Nephron (organoid): Measurements from ENCODE around the gene ARID1A.
A peak's percentile ranks its signal among the peaks of the same experiment; 100 is the strongest.

Experiments
- H3K27ac Mint-ChIP-seq, 3 experiments: 2 replicates each; pipeline ENCODE4 v1.8.0; 2020; ENCODE audit warnings: mixed read lengths in 3 of 3, mild to moderate bottlenecking in 2 of 3, moderate library complexity in 1 of 3
- H3K27me3 Mint-ChIP-seq: 2 replicates; pipeline ENCODE4 v1.8.0; 2021; ENCODE audit warnings: low read depth, mild to moderate bottlenecking, moderate library complexity, mixed read lengths
- H3K36me3 Mint-ChIP-seq: 2 replicates; pipeline ENCODE4 v1.8.0; 2020; ENCODE audit warnings: low read depth, mixed read lengths
- H3K4me1 Mint-ChIP-seq: 2 replicates; pipeline ENCODE4 v1.8.0; 2020; ENCODE audit warnings: mixed read lengths
- H3K4me3 Mint-ChIP-seq, 3 experiments: 2 replicates each; pipeline ENCODE4 v1.8.0; 2020; ENCODE audit warnings: mild to moderate bottlenecking in 3 of 3, mixed read lengths in 3 of 3, moderate library complexity in 2 of 3
- H3K9me3 Mint-ChIP-seq: 2 replicates; pipeline ENCODE4 v1.8.0; 2020; ENCODE audit warnings: mixed read lengths
- CTCF ChIP-seq, 3 experiments: fragments of 200-600 bp; sonication (generic); IDR thresholded peaks; one replicate each; pipeline ENCODE4 v1.5.0; 2021; ENCODE audit warnings: antibody characterized with exemption in 3 of 3; ENCODE audit not compliant: unreplicated experiment in 3 of 3

Gene ARID1A

GRCh38 chr1:26734501-26735058 is 38.8 kb downstream of the ARID1A start:
- no peaks in the 10 kb centered on the region for H3K27me3 Mint-ChIP-seq
- H3K4me1 Mint-ChIP-seq: peaks cover 7% of the 10 kb centered on the region

GRCh38 chr1:26739329-26739914 is 43.6 kb downstream of the ARID1A start:
- no peak overlapping the region for H3K27ac Mint-ChIP-seq

More at GRCh38 chr1:26734501-26735058, 38.8 kb downstream of the ARID1A start:
- Mint-ChIP-seq H3K36me3 (peaks cover 76% of the 10 kb centered on the region), H3K9me3 (no peaks in the 10 kb centered on the region), H3K27ac (no peak overlapping the region), H3K4me3 (no peak overlapping the region)
- no peak for TF ChIP-seq CTCF (IDR thresholded peaks at IDR 0.05; ENCODE audit: unreplicated experiment in 3 of 3)

GRCh38 chr1:26740023-26740634 is 44.3 kb downstream of the ARID1A start:
- TF ChIP-seq CTCF (IDR thresholded peaks at IDR 0.05; ENCODE audit: unreplicated experiment in 3 of 3): no peak
- no peaks in the 10 kb centered on the region for H3K9me3 Mint-ChIP-seq
- no peak overlapping the region for H3K4me3 Mint-ChIP-seq
- H3K27ac Mint-ChIP-seq: peak overlapping the region in 2 of 3 experiments; percentile 2 to 49
- H3K4me1 Mint-ChIP-seq: peaks cover 6% of the 10 kb centered on the region
- H3K36me3 Mint-ChIP-seq: peaks cover 79% of the 10 kb centered on the region
- no peaks in the 10 kb centered on the region for H3K27me3 Mint-ChIP-seq

More at GRCh38 chr1:26739329-26739914, 43.6 kb downstream of the ARID1A start:
- no peaks in the 10 kb centered on the region for H3K9me3 Mint-ChIP-seq
- peaks cover 77% of the 10 kb centered on the region for H3K36me3 Mint-ChIP-seq
- peaks cover 6% of the 10 kb centered on the region for H3K4me1 Mint-ChIP-seq
- no peaks in the 10 kb centered on the region for H3K27me3 Mint-ChIP-seq
- H3K4me3 Mint-ChIP-seq: no peak overlapping the region
- no peak for TF ChIP-seq CTCF (IDR thresholded peaks at IDR 0.05; ENCODE audit: unreplicated experiment in 3 of 3)

GRCh38 chr1:26740952-26741351 is 45.1 kb downstream of the ARID1A start:
- Mint-ChIP-seq H3K9me3 (no peaks in the 10 kb centered on the region), H3K27ac (peak overlapping the region in 1 of 3 experiments; percentile 49), H3K4me3 (no peak overlapping the region), H3K27me3 (no peaks in the 10 kb centered on the region), H3K4me1 (peaks cover 6% of the 10 kb centered on the region), H3K36me3 (peaks cover 78% of the 10 kb centered on the region)
- no peak for TF ChIP-seq CTCF (IDR thresholded peaks at IDR 0.05; ENCODE audit: unreplicated experiment in 3 of 3)

GRCh38 chr1:26743426-26744059 is 47.7 kb downstream of the ARID1A start:
- H3K27me3 Mint-ChIP-seq: no peaks in the 10 kb centered on the region
- H3K4me3 Mint-ChIP-seq: no peak overlapping the region
- H3K27ac Mint-ChIP-seq: peak overlapping the region; percentile 11 to 52 (median 45)
- no peak for TF ChIP-seq CTCF (IDR thresholded peaks at IDR 0.05; ENCODE audit: unreplicated experiment in 3 of 3)
- H3K36me3 Mint-ChIP-seq: peaks cover 83% of the 10 kb centered on the region
- no peaks in the 10 kb centered on the region for H3K9me3 Mint-ChIP-seq
- peaks cover 16% of the 10 kb centered on the region for H3K4me1 Mint-ChIP-seq
